Measurements from ENCODE around the gene GAL.

GAL gene

DNA sequence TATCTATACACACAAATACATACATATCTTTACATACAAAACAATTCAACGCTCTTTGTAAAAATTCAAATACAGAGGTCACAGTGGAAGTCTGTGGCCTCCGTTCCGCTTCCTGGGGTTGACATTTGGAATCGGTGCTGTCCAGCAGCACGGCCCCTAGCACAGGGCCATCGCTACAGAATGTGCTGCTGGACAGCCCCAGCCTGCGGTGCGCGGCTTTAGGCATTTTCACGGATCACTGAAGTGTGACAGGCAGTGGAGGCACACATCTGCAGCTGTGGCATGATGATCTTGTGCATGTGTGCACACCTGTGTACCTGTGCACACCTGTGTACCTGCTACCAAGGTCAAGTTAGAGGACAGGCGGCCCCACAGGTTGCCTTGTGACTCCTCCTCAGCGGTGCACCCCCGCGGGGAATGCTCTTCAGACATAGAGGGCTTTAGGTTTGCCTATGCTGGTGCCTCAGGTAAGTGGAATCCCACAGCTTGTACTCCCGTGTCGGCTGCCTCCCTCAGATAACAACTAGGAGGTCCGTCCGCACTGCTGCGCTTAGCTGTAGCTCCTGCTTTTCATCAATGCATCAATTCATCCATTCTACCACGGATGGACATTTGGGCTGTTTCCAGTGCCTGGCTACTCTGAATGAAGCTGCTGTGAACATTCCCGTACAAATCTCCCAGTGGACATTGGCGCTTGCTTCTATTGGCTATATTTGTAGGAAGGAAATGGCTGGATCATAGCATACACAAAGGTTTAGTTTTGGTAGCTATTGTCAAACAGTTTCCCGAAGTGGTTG, 29.9 kb downstream of the GAL start:
- DNase-seq: no peak

DNA sequence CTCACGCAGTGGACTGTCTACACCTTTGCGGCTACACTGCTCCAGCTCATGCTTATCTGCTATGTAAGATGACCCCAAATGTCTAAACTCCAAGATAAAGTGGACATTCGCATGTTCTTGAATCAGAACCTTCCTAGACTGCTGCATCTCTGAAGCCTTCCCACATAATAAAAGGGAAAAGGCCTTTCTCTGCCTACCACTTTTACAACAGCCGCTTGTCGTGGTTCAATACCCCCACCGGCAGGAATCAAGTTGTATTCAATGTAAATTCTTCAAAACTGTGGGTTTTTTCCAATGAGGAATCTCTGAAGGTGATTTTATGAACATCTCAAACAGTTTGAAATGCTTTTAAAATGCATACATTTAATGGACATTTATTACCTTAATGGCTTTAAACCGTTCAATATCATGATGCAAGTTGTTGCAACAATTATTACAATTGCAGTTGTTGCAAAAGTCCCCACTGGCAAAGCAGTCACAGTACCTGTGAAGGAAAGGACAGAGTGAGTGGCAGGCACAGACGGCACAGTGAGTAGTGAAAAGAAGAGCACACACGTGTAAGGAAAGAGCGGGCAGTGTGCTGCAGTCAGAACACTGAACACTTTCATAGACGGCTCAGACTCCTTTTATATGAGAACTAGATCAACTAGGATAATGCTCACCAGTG, 31.2 kb downstream of the GAL start:
- DNase-seq: no peak

DNA sequence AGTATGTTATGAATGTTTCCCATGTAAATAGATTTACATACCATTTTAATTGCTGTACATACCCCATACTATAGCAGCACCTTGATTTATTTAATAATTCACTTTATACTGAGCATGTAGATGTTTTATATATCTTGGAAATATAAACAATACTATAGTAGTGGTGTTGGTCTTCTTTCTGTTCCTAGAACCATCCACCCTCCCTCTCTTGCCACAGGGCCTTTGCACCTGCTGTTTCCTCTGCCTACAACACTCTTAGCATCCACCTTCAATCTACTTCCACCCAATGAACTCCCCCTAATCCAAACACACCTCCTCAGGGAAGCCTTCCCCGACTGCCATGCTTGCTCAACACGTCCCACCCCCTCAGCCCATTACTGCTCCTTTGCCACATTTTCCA, 36.7 kb downstream of the GAL start:
- no peak for DNase-seq

DNA sequence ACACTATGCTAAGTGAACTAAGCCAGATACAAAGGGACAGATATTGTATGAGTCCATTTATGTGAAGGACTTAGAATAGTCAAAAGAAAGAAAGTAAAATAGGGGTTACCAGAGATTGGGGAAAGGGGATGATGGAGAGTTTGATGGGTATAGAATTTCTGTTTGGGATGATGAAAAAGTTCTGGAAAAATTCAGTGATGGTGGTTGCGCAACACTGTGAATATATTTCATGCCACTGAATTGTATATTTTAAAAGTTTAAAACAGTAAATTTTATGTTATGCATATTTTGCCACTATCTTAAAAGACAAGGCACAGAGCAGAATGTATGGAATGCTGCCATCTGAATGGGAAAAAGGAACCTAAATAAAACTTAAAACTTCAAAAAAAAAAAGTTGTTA, 37.8 kb downstream of the GAL start:
- DNase-seq: no peak

DNA sequence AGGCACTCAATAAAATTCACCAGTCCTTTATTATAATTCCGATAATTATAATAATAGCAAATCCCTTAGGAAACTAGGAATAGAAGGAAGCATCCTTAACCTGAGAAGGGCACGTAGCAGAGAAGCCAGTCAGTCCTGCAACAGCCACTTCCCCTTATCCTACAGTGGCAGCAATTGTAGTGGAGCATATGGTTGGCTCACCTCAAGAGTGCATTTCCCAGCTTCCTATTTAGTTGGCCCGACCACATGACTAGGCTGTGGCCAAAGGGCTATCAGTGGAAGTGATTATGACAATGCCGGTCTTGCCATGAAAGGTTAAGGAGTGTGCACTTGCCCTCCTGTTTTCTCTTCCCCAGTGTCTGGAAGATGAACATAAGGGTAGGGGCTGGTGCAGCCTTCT, 39.9 kb downstream of the GAL start:
- DNase-seq: no peak

DNA sequence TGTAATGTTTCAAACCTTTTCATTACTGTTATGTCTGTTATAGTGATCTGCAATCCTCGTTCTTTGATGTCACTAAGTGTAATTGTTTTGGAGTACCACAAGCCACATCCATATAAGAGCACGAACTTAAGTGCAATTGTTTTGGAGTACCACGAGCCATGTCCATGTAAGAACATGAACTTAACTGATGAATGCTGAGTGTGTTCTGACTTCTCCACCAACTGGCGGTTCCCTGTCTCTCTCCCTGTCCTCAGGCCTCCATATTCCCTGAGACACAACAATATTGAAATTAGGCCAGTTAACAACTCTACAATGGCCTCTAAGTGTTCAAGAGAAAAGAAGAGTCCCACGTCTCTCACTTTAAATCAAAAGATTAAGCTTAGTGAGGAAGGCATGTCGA, 43.4 kb downstream of the GAL start:
- DNase-seq: no peak

DNA sequence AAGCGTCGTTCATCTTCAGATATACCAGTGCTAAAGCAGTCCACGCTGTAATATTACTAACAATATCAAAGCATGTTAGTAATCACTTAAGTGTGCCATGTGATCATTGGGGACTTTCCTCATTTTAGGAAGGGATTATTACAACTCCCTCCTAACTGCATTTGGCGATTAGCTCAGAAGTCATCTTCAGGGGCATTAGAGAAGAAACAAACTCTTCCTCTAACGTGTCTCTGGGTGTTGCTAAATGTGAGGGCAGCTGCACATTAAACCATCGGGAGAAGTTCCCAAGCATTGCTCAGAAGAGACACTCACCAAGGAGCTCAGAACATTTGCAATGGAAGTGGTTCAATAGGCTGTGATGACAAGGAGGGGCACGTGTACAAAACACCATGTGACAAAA, 49.8 kb downstream of the GAL start:
- no peak for DNase-seq

DNA sequence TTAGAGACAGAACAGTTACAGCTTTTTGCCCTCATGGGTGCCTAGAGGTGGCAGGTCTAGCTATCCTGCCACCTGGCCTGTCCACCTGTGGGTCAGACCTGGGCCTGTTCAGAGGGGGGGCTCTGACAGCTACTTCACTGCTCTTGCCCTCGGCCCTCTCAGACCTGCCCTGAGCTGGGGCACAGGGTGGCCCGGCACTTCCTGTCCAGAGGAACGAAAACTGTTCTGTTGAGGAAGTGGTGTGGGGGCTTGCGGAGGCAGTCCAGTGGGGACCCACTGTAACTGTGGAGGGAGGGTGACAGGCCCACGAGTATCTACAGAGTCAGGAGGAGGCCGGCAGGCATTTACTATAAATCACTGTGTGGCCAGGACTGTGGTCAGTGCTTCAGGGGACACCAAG, 50.8 kb downstream of the GAL start:
- no peak for DNase-seq

DNA sequence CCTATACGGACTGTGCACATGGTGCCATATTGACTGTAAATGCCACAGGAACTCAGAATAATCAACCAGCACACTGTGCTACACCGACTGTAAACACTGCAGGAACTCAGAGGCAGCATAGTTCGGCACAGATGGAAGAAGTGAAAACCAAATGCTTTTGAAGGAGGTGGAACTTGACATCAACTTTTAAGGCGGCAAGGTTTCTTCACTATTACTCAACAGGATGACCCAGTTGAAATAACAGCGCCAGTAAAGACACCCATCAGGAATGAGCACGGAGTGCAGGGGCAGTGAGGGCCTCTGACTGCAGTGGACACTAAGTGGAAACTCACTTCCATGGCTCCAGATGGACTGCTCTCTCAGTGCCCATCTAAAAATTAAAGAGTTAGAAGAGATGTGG, 51.3 kb downstream of the GAL start:
- DNase-seq: no peak

Measured in NCI-H1417 (cell line).